B cell (primary cell): ENCODE measurements around the gene USO1.

Experiments
- EZH2 ChIP-seq: IDR thresholded peaks from 2 replicates; pipeline ENCODE4 v1.6.1; 2012; ENCODE audit warnings: borderline replicate concordance, low read depth, mild to moderate bottlenecking, moderate library complexity, low read length; ENCODE audit not compliant: insufficient read depth, poor library complexity, severe bottlenecking
- TF ChIP-seq, protein P1 (sequence below): fragments of 200-600 bp; IDR thresholded peaks from one replicate; pipeline ENCODE4 v1.8.0; 2022; ENCODE audit warnings: antibody characterized with exemption, mild to moderate bottlenecking

DNA sequence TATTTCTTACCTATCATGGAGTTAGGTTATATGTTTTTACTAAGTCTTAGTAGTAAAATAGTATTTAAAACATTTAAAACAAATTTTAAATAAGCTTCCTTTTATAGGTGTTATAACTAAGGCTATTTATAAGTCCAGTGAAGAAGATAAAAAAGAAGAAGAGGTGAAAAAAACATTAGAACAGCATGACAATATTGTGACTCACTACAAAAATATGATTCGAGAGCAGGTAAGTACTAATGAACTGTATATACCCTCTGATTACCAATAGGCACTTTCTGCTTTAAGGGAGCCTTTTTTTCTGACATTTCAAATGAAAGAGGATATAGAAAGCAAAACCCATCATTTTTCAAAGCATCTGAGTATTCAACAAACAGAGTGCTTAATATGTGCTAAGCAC is 76.6 kb downstream of the USO1 start:
- TF ChIP-seq, protein P1, sequence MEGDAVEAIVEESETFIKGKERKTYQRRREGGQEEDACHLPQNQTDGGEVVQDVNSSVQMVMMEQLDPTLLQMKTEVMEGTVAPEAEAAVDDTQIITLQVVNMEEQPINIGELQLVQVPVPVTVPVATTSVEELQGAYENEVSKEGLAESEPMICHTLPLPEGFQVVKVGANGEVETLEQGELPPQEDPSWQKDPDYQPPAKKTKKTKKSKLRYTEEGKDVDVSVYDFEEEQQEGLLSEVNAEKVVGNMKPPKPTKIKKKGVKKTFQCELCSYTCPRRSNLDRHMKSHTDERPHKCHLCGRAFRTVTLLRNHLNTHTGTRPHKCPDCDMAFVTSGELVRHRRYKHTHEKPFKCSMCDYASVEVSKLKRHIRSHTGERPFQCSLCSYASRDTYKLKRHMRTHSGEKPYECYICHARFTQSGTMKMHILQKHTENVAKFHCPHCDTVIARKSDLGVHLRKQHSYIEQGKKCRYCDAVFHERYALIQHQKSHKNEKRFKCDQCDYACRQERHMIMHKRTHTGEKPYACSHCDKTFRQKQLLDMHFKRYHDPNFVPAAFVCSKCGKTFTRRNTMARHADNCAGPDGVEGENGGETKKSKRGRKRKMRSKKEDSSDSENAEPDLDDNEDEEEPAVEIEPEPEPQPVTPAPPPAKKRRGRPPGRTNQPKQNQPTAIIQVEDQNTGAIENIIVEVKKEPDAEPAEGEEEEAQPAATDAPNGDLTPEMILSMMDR, result no peak
- no peak for TF ChIP-seq EZH2
